ENCODE measurements around the gene TAC1.

TAC1 gene

GRCh38 chr7:97731736-97732564 lies at the start of gene TAC1:
TSS of gene TAC1 (plus strand) at chr7:97732086. CDS start at chr7:97732613, 527 bp downstream.
- peaks cover 68% of the 10 kb centered on the region for H3K27me3 Mint-ChIP-seq
- H3K36me3 Mint-ChIP-seq (ENCODE audit: low read depth), result no peaks in the 10 kb centered on the region
- no peak for DNase-seq
- H3K27ac Mint-ChIP-seq, result no peak within 1 kb of the TSS
- no peak within 1 kb of the TSS for H3K4me3 Mint-ChIP-seq
- no peaks in the 10 kb centered on the region for H3K9me3 Mint-ChIP-seq
- peaks cover 20% of the 10 kb centered on the region for H3K4me1 Mint-ChIP-seq (ENCODE audit: low read depth)

- DNase-seq, result no peak
- Mint-ChIP-seq H3K27me3 (peaks cover 2% of the 10 kb centered on the region), H3K36me3 (ENCODE audit: low read depth) (no peaks in the 10 kb centered on the region), H3K9me3 (no peaks in the 10 kb centered on the region), H3K4me1 (ENCODE audit: low read depth) (no peaks in the 10 kb centered on the region), H3K27ac (no peak overlapping the region), H3K4me3 (no peak overlapping the region)
Measured at GRCh38 chr7:97685952-97686351, 45.9 kb upstream of the TAC1 start.

GRCh38 chr7:97693586-97693985 lies 38.3 kb upstream of the TAC1 start:
- H3K36me3 Mint-ChIP-seq (ENCODE audit: low read depth), result no peaks in the 10 kb centered on the region
- DNase-seq, result no peak
- H3K4me3 Mint-ChIP-seq, result no peak overlapping the region
- no peak overlapping the region for H3K27ac Mint-ChIP-seq
- no peaks in the 10 kb centered on the region for H3K9me3 Mint-ChIP-seq
- no peaks in the 10 kb centered on the region for H3K27me3 Mint-ChIP-seq
- H3K4me1 Mint-ChIP-seq (ENCODE audit: low read depth), result no peaks in the 10 kb centered on the region

GRCh38 chr7:97694355-97694754 lies 37.5 kb upstream of the TAC1 start:
- Mint-ChIP-seq H3K27me3 (no peaks in the 10 kb centered on the region), H3K27ac (no peak overlapping the region), H3K36me3 (ENCODE audit: low read depth) (no peaks in the 10 kb centered on the region), H3K4me1 (ENCODE audit: low read depth) (no peaks in the 10 kb centered on the region), H3K4me3 (no peak overlapping the region), H3K9me3 (no peaks in the 10 kb centered on the region)
- DNase-seq, result no peak

- H3K4me1 Mint-ChIP-seq (ENCODE audit: low read depth), result no peaks in the 10 kb centered on the region
- H3K9me3 Mint-ChIP-seq, result no peaks in the 10 kb centered on the region
- H3K27ac Mint-ChIP-seq, result no peak overlapping the region
- no peak for DNase-seq
- H3K4me3 Mint-ChIP-seq, result no peak overlapping the region
- H3K27me3 Mint-ChIP-seq, result no peaks in the 10 kb centered on the region
- H3K36me3 Mint-ChIP-seq (ENCODE audit: low read depth), result no peaks in the 10 kb centered on the region
Measured at GRCh38 chr7:97697396-97697795, 34.5 kb upstream of the TAC1 start.

- Mint-ChIP-seq H3K4me3 (no peak overlapping the region), H3K9me3 (no peaks in the 10 kb centered on the region), H3K27me3 (peaks cover 5% of the 10 kb centered on the region), H3K36me3 (ENCODE audit: low read depth) (no peaks in the 10 kb centered on the region), H3K27ac (no peak overlapping the region), H3K4me1 (ENCODE audit: low read depth) (no peaks in the 10 kb centered on the region)
- DNase-seq, result no peak
Measured at GRCh38 chr7:97722386-97722785, 9.5 kb upstream of the TAC1 start.

- H3K27ac Mint-ChIP-seq, result no peak overlapping the region
- no peaks in the 10 kb centered on the region for H3K36me3 Mint-ChIP-seq (ENCODE audit: low read depth)
- H3K4me3 Mint-ChIP-seq, result peak overlapping the region; percentile 10
Measured at GRCh38 chr7:97732565-97733275, 834 bp downstream of the TAC1 start.

GRCh38 chr7:97733276-97734161 lies 1.6 kb downstream of the TAC1 start:
- no peaks in the 10 kb centered on the region for H3K36me3 Mint-ChIP-seq (ENCODE audit: low read depth)
- peaks cover 20% of the 10 kb centered on the region for H3K4me1 Mint-ChIP-seq (ENCODE audit: low read depth)
- no peak overlapping the region for H3K27ac Mint-ChIP-seq
- peaks cover 67% of the 10 kb centered on the region for H3K27me3 Mint-ChIP-seq
- DNase-seq, result peak; percentile 30
- H3K9me3 Mint-ChIP-seq, result no peaks in the 10 kb centered on the region
- peak overlapping the region; percentile 10 for H3K4me3 Mint-ChIP-seq

More at GRCh38 chr7:97732565-97733275, 834 bp downstream of the TAC1 start:
- Mint-ChIP-seq H3K27me3 (peaks cover 68% of the 10 kb centered on the region), H3K9me3 (no peaks in the 10 kb centered on the region), H3K4me1 (ENCODE audit: low read depth) (peaks cover 20% of the 10 kb centered on the region)
- DNase-seq, result no peak

GRCh38 chr7:97734255-97734654 lies 2.4 kb downstream of the TAC1 start:
- H3K4me3 Mint-ChIP-seq, result no peak overlapping the region
- H3K36me3 Mint-ChIP-seq (ENCODE audit: low read depth), result no peaks in the 10 kb centered on the region
- DNase-seq, result no peak
- H3K4me1 Mint-ChIP-seq (ENCODE audit: low read depth), result peaks cover 20% of the 10 kb centered on the region
- no peaks in the 10 kb centered on the region for H3K9me3 Mint-ChIP-seq
- peaks cover 65% of the 10 kb centered on the region for H3K27me3 Mint-ChIP-seq
- H3K27ac Mint-ChIP-seq, result no peak overlapping the region

- Mint-ChIP-seq H3K27ac (no peak overlapping the region), H3K4me3 (no peak overlapping the region), H3K27me3 (peaks cover 62% of the 10 kb centered on the region), H3K9me3 (no peaks in the 10 kb centered on the region), H3K4me1 (ENCODE audit: low read depth) (peaks cover 20% of the 10 kb centered on the region), H3K36me3 (ENCODE audit: low read depth) (no peaks in the 10 kb centered on the region)
- no peak for DNase-seq
Measured at GRCh38 chr7:97735075-97735474, 3.2 kb downstream of the TAC1 start.

- Mint-ChIP-seq H3K9me3 (no peaks in the 10 kb centered on the region), H3K4me3 (no peak overlapping the region), H3K27ac (no peak overlapping the region), H3K27me3 (peaks cover 15% of the 10 kb centered on the region), H3K4me1 (ENCODE audit: low read depth) (no peaks in the 10 kb centered on the region), H3K36me3 (ENCODE audit: low read depth) (no peaks in the 10 kb centered on the region)
- no peak for DNase-seq
Measured at GRCh38 chr7:97748482-97748881, 16.6 kb downstream of the TAC1 start.

GRCh38 chr7:97751566-97751965 lies 19.7 kb downstream of the TAC1 start:
- Mint-ChIP-seq H3K4me3 (no peak overlapping the region), H3K9me3 (no peaks in the 10 kb centered on the region), H3K27me3 (peaks cover 7% of the 10 kb centered on the region), H3K4me1 (ENCODE audit: low read depth) (no peaks in the 10 kb centered on the region), H3K27ac (no peak overlapping the region), H3K36me3 (ENCODE audit: low read depth) (no peaks in the 10 kb centered on the region)
- no peak for DNase-seq

GRCh38 chr7:97752215-97752614 lies 20.3 kb downstream of the TAC1 start:
- Mint-ChIP-seq H3K27me3 (peaks cover 4% of the 10 kb centered on the region), H3K4me1 (ENCODE audit: low read depth) (no peaks in the 10 kb centered on the region), H3K36me3 (ENCODE audit: low read depth) (no peaks in the 10 kb centered on the region), H3K9me3 (no peaks in the 10 kb centered on the region), H3K4me3 (no peak overlapping the region), H3K27ac (no peak overlapping the region)
- no peak for DNase-seq

GRCh38 chr7:97757824-97758223 lies 25.9 kb downstream of the TAC1 start:
- Mint-ChIP-seq H3K27ac (no peak overlapping the region), H3K27me3 (peaks cover 3% of the 10 kb centered on the region), H3K36me3 (ENCODE audit: low read depth) (no peaks in the 10 kb centered on the region), H3K4me1 (ENCODE audit: low read depth) (no peaks in the 10 kb centered on the region), H3K4me3 (no peak overlapping the region), H3K9me3 (no peaks in the 10 kb centered on the region)
- no peak for DNase-seq

Measured in activated T-cell treated with anti-CD3 and anti-CD28 coated beads, Interleukin-2, amount 50 U/mL, for 24 hours (primary cell).